Neural progenitor cell (in vitro differentiated cells): ENCODE results near the gene MYL3. TPM values are rescaled to one million over a fixed set of nuclear protein-coding genes. Genes with fewer than 3 reads are reported as not detected.

ENCODE experiments used
- DNase-seq: peaks from one replicate; pipeline ENCODE4 v3.0.0-alpha.2; 2016; ENCODE audit warnings: low spot score
- H2AFZ ChIP-seq: fragments of 200-600 bp; sonication (generic); replicated peaks from 2 replicates; pipeline ENCODE4 v1.6.1; 2016; ENCODE audit warnings: antibody characterized with exemption
- H3F3A ChIP-seq: fragments of 200-600 bp; sonication (generic); 2 replicates; pipeline ENCODE4 v1.6.1; 2016; ENCODE audit warnings: antibody characterized with exemption, low read depth
- H3K27ac ChIP-seq: fragments of 200-600 bp; sonication (generic); 2 replicates; pipeline ENCODE4 v1.5.1; 2016; ENCODE audit warnings: mild to moderate bottlenecking
- H3K27me3 ChIP-seq: fragments of 200-600 bp; sonication (generic); 2 replicates; pipeline ENCODE4 v1.6.1; 2016; ENCODE audit warnings: mild to moderate bottlenecking, moderate library complexity
- H3K36me3 ChIP-seq: fragments of 200-600 bp; sonication (generic); 2 replicates; pipeline ENCODE4 v1.5.1; 2016
- H3K4me1 ChIP-seq: fragments of 200-600 bp; sonication (generic); 2 replicates; pipeline ENCODE4 v1.6.1; 2016; ENCODE audit warnings: mixed run types
- H3K4me2 ChIP-seq: fragments of 200-600 bp; sonication (generic); 2 replicates; pipeline ENCODE4 v1.6.1; 2016
- H3K4me3 ChIP-seq: fragments of 200-600 bp; sonication (generic); 2 replicates; pipeline ENCODE4 v1.5.1; 2016
- H3K79me2 ChIP-seq: fragments of 200-600 bp; sonication (generic); 2 replicates; pipeline ENCODE4 v1.6.1; 2016; ENCODE audit warnings: low read depth
- H3K9ac ChIP-seq: fragments of 200-600 bp; sonication (generic); 2 replicates; pipeline ENCODE4 v1.6.1; 2016
- H3K9me3 ChIP-seq: fragments of 200-600 bp; sonication (generic); 2 replicates; pipeline ENCODE4 v1.5.1; 2016; ENCODE audit warnings: low read depth
- H4K20me1 ChIP-seq: fragments of 200-600 bp; sonication (generic); 2 replicates; pipeline ENCODE4 v1.6.1; 2016; ENCODE audit warnings: low read depth
- H3K27ac Mint-ChIP-seq: 3 replicates; pipeline ENCODE4 v1.8.0; 2021; ENCODE audit warnings: mixed read lengths
- H3K27me3 Mint-ChIP-seq: 2 replicates; pipeline ENCODE4 v1.8.0; 2022; ENCODE audit warnings: low read depth, mild to moderate bottlenecking, inconsistent platforms, moderate library complexity, mixed read lengths; ENCODE audit not compliant: insufficient read depth
- H3K36me3 Mint-ChIP-seq: 3 replicates; pipeline ENCODE4 v1.8.0; 2021; ENCODE audit warnings: mixed read lengths
- H3K4me1 Mint-ChIP-seq: 3 replicates; pipeline ENCODE4 v1.8.0; 2021; ENCODE audit warnings: mixed read lengths
- H3K4me3 Mint-ChIP-seq: 3 replicates; pipeline ENCODE4 v1.8.0; 2021; ENCODE audit warnings: mild to moderate bottlenecking, moderate library complexity, mixed read lengths
- H3K9me3 Mint-ChIP-seq: 3 replicates; pipeline ENCODE4 v1.8.0; 2020; ENCODE audit warnings: mixed read lengths
- EZH2 ChIP-seq: fragments of 200-600 bp; sonication (generic); IDR thresholded peaks from 2 replicates; pipeline ENCODE4 v1.6.1; 2017; ENCODE audit warnings: antibody characterized with exemption, mild to moderate bottlenecking, moderate library complexity
- EZH2phosphoT487 ChIP-seq: fragments of 200-600 bp; sonication (generic); IDR thresholded peaks from 2 replicates; pipeline ENCODE4 v1.6.1; 2017; ENCODE audit warnings: antibody characterized with exemption
- total RNA-seq: library from RNA; depleted of rRNA; stranded (reverse); fragments of >200 nt; gene quantifications from 2 replicates; pipeline ENCODE4 v1.2.3, GENCODE V29; 2015; ENCODE audit warnings: low replicate concordance
- TF ChIP-seq, protein P1 (sequence below): fragments of 200-600 bp; sonication (generic); IDR thresholded peaks from 2 replicates; pipeline ENCODE4 v1.5.1; 2017; ENCODE audit warnings: antibody characterized with exemption, mild to moderate bottlenecking

MYL3 gene
- total RNA-seq, 1 donor from 2014 or later = not detected

DNA sequence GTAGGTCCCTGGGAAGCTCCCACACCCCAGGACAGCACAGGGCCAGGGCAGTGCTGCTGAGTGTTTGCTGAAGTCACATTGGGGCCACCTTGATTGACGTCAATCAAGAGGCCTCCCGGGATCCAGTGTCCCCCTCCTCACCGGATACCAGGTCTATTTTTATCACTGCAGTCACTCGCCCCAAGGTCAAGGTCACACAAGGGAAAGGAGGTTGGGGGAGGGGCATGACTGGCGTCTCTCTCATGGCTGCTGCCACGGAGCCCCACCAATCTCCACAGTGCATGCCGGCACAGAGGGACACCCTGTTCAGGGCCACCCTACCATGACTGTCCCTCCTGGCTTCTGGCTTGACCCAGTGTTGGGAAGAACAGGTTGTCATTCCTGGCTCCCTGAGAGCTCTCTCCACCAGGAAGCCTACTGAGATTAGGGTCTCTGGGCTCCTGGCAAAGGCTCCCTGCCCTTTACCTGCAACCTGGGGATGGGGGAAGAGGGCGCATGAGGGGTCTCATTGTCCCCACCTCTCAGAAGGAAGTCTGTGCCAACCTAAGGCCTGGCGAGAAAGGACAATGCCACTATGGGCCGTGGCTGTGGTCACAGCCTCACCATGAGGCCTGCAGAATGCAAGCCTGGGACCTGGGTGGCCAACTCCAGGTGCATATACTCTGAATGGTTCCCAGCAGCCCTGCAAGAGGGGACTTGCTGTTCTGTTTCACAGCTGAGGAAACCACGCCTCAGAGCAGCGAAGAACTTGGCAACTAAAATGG lies 1.5 kb downstream of the MYL3 start:
- Histone ChIP-seq H3K36me3 (no peaks in the 10 kb centered on the region), H3K4me1 (peaks cover 10% of the 10 kb centered on the region), H4K20me1 (no peaks in the 10 kb centered on the region), H3K9me3 (no peaks in the 10 kb centered on the region), H3F3A (no peaks in the 10 kb centered on the region), H2AFZ (no peak overlapping the region), H3K79me2 (no peaks in the 10 kb centered on the region), H3K27me3 (no peaks in the 10 kb centered on the region), H3K27ac (no peak overlapping the region), H3K9ac (no peak overlapping the region), H3K4me2 (no peak overlapping the region), H3K4me3 (no peak overlapping the region)
- TF ChIP-seq EZH2 = no peak
- TF ChIP-seq, protein P1, sequence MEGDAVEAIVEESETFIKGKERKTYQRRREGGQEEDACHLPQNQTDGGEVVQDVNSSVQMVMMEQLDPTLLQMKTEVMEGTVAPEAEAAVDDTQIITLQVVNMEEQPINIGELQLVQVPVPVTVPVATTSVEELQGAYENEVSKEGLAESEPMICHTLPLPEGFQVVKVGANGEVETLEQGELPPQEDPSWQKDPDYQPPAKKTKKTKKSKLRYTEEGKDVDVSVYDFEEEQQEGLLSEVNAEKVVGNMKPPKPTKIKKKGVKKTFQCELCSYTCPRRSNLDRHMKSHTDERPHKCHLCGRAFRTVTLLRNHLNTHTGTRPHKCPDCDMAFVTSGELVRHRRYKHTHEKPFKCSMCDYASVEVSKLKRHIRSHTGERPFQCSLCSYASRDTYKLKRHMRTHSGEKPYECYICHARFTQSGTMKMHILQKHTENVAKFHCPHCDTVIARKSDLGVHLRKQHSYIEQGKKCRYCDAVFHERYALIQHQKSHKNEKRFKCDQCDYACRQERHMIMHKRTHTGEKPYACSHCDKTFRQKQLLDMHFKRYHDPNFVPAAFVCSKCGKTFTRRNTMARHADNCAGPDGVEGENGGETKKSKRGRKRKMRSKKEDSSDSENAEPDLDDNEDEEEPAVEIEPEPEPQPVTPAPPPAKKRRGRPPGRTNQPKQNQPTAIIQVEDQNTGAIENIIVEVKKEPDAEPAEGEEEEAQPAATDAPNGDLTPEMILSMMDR = no peak
- no peak for TF ChIP-seq EZH2phosphoT487
- DNase-seq = no peak
- Mint-ChIP-seq H3K27me3 (peaks cover 7% of the 10 kb centered on the region), H3K36me3 (no peaks in the 10 kb centered on the region), H3K4me1 (peaks cover 26% of the 10 kb centered on the region), H3K9me3 (no peaks in the 10 kb centered on the region), H3K4me3 (no peak overlapping the region), H3K27ac (no peak overlapping the region)

DNA sequence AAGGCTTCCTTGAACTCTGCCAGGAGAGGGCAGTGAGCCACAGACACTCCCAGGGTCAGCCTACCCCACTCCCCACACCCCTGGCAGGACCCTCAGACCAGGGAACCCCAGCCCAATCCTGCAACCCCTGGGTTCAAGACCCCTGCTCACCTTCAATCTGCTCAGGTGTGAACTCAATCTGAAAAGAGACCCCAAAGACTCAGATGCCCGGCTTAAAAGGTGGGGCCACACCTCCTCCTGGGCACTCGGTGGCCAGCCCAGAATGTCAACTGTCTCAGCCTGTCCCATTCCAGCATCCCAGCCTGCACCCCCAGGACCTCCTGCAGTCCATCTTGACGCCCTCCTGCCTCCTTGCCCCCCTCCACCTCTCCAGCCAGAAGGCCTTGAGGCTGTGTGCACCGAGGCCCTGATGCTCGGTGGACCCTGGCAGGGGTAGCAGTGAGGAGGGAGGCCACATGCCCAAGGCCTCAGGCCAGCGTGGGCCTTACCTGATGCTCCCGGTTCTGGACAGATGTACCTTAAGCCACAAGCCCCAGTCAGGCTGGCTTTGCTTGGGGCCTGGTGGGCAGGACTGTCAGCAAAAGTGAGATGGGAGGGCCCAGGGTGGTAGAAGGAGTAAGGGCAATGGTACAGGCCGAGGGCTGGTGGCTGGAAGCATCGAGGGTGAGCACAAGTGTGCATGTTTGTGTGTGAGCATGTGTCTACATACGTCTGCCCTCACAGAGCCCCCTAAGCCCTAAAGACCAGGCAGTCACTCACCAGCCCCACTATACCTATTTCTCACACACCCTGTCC lies 2.2 kb downstream of the MYL3 start:
- no peak for DNase-seq
- H3K27me3 Mint-ChIP-seq = peaks cover 12% of the 10 kb centered on the region

DNA sequence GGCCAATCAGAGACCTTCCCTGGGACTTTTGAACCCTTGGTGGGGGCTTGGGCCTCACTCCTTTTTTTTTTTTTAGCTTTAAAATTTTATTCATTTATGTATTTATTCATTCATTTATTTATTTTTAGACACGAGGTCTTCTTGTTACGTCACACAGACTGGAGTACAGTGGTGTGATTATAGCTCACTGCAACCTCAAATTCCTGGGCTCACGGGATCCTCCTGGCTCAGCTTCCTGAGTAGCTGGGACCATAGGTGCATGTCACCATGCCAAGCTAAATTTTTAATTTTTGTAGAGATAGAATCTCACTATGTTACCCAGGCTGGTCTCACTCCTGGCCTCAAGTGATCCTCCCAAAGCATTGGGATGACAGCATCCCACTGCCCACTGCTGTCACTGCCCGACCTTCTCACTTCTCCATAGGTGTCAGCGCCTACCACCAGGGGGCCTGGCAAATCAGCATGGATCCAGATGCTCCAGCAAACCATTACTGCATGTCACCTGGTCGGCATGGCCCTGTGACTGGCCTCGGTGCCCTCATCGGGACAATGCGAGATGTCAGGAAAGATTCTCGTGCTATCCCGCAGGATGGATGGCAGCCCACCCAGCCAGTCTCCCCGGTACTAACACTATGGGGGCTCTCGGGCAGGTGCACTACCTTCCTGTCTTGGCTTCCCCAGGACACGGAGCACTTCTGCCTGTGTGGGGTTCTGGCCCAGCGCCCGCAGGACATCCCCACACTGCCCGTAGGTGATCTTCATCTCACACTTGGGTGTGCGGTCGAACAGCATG lies 3.0 kb downstream of the MYL3 start:
- Histone ChIP-seq H3K79me2 (no peaks in the 10 kb centered on the region), H3K36me3 (no peaks in the 10 kb centered on the region), H3K27ac (no peak overlapping the region), H2AFZ (no peak overlapping the region), H3K4me1 (peaks cover 10% of the 10 kb centered on the region), H3K27me3 (no peaks in the 10 kb centered on the region), H3K9me3 (no peaks in the 10 kb centered on the region), H3F3A (no peaks in the 10 kb centered on the region), H3K4me2 (no peak overlapping the region), H3K4me3 (no peak overlapping the region), H3K9ac (no peak overlapping the region), H4K20me1 (no peaks in the 10 kb centered on the region)
- H3K4me1 Mint-ChIP-seq = peaks cover 30% of the 10 kb centered on the region
- DNase-seq = no peak
- no peak overlapping the region for H3K27ac Mint-ChIP-seq
- no peaks in the 10 kb centered on the region for H3K36me3 Mint-ChIP-seq
- TF ChIP-seq, protein P1 = peak; percentile 43
- TF ChIP-seq EZH2phosphoT487 = no peak
- H3K27me3 Mint-ChIP-seq = peaks cover 12% of the 10 kb centered on the region
- H3K9me3 Mint-ChIP-seq = no peaks in the 10 kb centered on the region
- H3K4me3 Mint-ChIP-seq = no peak overlapping the region

More for the DNA sequence above, 2.2 kb downstream of the MYL3 start:
- no peak overlapping the region for H3K27ac ChIP-seq
- H3K4me1 ChIP-seq = peaks cover 10% of the 10 kb centered on the region
- no peaks in the 10 kb centered on the region for H4K20me1 ChIP-seq
- H3K27me3 ChIP-seq = no peaks in the 10 kb centered on the region
- no peaks in the 10 kb centered on the region for H3F3A ChIP-seq
- no peaks in the 10 kb centered on the region for H3K79me2 ChIP-seq
- Mint-ChIP-seq H3K4me3 (no peak overlapping the region), H3K9me3 (no peaks in the 10 kb centered on the region), H3K4me1 (peaks cover 30% of the 10 kb centered on the region), H3K36me3 (no peaks in the 10 kb centered on the region), H3K27ac (no peak overlapping the region)
- H3K9ac ChIP-seq = no peak overlapping the region
- H3K36me3 ChIP-seq = no peaks in the 10 kb centered on the region
- no peak for TF ChIP-seq EZH2phosphoT487
- H2AFZ ChIP-seq = no peak overlapping the region
- H3K4me2 ChIP-seq = no peak overlapping the region
- H3K9me3 ChIP-seq = no peaks in the 10 kb centered on the region
- H3K4me3 ChIP-seq = no peak overlapping the region
